ENCODE measurements around the gene DNAH12. TPM values are rescaled to one million over a fixed set of nuclear protein-coding genes. Genes with fewer than 3 reads are reported as not detected.

The DNAH12 gene, protein sequence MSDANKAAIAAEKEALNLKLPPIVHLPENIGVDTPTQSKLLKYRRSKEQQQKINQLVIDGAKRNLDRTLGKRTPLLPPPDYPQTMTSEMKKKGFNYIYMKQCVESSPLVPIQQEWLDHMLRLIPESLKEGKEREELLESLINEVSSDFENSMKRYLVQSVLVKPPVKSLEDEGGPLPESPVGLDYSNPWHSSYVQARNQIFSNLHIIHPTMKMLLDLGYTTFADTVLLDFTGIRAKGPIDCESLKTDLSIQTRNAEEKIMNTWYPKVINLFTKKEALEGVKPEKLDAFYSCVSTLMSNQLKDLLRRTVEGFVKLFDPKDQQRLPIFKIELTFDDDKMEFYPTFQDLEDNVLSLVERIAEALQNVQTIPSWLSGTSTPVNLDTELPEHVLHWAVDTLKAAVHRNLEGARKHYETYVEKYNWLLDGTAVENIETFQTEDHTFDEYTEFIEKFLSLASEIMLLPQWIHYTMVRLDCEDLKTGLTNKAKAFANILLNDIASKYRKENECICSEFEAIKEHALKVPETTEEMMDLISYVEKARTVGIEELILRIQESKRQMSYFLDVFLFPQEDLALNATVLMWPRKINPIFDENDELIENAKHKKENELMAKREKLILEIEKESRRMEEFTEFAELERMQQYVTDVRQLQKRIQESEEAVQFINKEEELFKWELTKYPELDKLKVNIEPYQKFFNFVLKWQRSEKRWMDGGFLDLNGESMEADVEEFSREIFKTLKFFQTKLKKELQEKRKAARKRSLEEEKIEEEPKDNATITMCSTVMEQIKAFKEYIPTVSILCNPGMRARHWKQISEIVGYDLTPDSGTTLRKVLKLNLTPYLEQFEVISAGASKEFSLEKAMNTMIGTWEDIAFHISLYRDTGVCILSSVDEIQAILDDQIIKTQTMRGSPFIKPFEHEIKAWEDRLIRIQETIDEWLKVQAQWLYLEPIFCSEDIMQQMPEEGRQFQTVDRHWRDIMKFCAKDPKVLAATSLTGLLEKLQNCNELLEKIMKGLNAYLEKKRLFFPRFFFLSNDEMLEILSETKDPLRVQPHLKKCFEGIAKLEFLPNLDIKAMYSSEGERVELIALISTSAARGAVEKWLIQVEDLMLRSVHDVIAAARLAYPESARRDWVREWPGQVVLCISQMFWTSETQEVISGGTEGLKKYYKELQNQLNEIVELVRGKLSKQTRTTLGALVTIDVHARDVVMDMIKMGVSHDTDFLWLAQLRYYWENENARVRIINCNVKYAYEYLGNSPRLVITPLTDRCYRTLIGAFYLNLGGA (N-terminal part only)
- 0.80 TPM for total RNA-seq

- ATAC-seq: no peak
- intact Hi-C loops (cut with DNase I): no loop called here
- no peak for DNase-seq (ENCODE audit: low spot score)
These were observed at the start of gene DNAH12 for GRCh38 chr3:57544181-57545125. Gene DNAH12 (minus strand): TSS chr3:57544344. CDS start chr3:57542870, 1,474 bp downstream.

GRCh38 chr3:57592306-57592705 is 48.2 kb upstream of the DNAH12 start:
- DNase-seq (ENCODE audit: low spot score) (no peak), ATAC-seq (no peak)
- intact Hi-C loops (cut with DNase I): no loop called here

DNA sequence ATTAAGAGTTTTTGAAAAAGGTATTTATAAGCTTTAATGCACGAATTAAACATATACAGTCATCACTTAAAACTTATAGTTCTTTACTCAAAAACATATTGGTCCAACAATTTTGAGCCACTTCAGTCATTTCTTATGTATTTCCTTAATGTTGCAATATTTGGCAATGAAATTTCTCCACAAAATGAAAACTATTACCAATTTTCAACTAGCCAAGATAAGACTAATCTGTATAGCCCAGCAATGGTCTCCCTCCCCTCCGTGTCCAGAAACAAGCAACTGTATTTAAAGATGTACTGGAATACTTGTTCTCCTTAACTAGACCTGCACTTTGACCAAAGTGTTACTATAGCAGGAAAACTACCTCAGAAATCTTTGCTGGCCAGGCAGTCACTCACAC is 43.8 kb upstream of the DNAH12 start:
- ATAC-seq (no peak), DNase-seq (ENCODE audit: low spot score) (no peak)
- intact Hi-C loops (cut with DNase I): no loop called here

- ATAC-seq (no peak), DNase-seq (ENCODE audit: low spot score) (no peak)
- intact Hi-C loops (cut with DNase I): no loop called here
These were observed 42.6 kb upstream of the DNAH12 start for GRCh38 chr3:57586778-57587177.

DNA sequence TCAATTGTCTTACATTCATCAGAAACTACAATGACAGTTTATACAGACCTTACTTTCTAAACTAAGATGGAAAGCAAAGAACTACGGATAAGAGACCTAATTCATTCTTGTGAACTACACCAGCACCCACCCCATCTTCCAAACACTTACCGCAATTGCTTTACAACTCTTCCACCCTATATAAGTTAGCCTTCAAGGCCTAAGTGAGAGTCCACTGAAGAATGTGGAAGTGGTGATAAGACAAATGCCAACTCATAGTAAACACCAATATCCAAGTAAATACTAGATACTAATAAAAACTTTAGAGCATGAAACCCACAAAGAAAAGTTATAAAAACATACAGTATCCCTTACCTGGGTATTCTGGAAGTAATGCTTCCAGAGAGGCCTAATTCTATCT is 39.4 kb upstream of the DNAH12 start:
- intact Hi-C loops (cut with DNase I): no loop called here
- no peak for DNase-seq (ENCODE audit: low spot score)

DNA sequence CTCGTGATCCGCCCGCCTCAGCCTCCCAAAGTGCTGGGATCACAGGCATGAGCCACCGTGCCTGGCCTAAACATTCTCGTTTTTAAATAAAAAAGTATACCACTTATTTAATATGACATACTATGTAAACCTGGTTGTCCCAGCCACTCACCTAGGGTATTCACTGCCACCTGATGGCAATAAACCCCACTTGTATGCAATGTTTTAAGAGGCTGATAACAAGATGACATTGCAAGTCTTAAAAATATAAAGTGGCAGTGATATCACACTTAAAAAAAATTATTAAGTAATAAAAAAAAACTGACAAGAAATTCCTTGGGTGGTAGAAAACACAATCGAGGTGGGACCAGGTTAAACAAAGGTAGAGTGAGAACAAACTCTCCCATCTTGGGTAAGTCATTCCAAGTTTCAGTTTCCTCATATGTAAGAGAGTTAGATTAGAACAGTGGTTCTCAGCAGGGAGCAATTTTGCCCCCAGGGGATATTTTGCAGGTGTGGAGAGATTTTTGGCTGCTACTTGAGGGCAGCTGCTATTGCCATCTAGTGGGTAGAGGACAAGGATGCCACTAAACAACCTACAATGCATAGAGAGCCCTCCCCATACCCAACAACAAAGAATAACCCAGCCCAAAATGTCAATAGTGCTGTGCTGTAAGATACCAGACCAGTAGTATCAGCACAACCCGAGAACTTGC is 38.5 kb upstream of the DNAH12 start:
- no peak for ATAC-seq

More for the DNA sequence above, 39.4 kb upstream of the DNAH12 start:
- ATAC-seq: no peak

DNA sequence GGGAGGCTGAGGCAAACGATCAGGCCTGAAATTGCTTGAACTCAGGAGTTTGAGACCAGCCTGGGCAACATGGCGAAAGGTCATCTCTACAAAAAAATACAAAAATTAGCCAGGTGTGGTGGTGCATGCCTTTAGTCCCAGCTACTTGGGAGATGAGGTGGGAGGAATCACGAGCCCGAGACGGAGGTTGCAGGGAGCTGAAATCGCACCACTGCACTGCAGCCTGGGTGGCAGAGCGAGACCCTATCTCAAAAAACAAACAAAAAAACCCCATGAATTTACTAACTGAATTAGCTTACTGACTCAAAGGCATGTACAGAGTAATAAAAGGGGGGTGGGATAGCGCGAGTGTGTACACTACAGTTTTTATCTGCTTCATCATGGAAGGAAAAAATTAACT is 33.7 kb upstream of the DNAH12 start:
- ATAC-seq (no peak), DNase-seq (ENCODE audit: low spot score) (no peak)
- intact Hi-C loops (cut with DNase I): no loop called here

More for the DNA sequence above, 38.5 kb upstream of the DNAH12 start:
- intact Hi-C loops (cut with DNase I): no loop called here
- DNase-seq (ENCODE audit: low spot score): no peak

DNA sequence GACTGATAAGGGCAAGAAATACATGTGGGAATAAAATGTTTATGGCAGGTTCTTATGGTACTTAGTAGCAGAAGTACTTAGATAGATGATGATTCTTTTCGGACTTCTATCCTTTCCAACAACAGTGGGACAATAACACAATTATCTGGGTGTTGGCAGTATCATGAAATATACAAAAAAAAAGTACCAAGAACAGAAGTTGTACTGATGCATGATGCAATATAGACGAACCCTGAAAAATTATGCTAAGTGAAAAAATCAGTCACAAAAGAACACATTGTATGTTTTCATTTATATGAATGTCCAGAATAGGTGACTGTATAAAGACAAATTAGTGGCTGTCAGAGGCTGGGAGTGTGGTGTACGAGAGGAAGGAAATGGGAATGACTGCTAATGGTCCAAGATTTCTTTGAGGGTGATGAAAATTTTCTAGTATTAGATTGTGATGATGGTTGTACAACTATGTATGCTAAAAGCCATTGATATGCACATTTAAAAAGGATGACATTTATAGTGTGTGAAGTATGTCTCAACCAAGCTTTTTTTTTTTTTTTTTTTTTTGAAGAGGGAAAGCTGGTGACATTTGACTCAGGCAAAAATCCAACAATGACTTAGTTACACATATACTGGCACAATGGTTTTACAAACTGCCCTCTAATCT is 32.0 kb upstream of the DNAH12 start:
- ATAC-seq: no peak
- intact Hi-C loops (cut with DNase I): no loop called here
- DNase-seq (ENCODE audit: low spot score): no peak

DNA sequence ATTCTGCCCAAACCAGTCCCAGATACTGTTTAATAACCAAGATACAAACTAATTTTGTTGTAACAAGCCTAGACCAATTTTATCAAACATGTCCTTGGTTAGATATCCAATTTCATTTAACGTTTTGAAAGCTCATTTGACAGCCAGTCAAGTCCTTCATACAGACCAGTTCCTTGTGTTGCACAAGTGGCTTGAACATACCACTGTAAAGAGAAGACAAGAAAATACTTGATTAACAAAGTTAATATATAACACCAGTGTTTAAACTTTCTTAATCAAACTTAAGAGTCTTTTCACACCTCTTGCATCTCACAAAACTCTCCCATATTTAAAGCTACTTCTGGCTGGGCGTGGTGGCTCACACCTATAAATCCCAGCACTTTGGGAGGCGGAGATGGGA is 28.0 kb upstream of the DNAH12 start:
- DNase-seq (ENCODE audit: low spot score): no peak
- intact Hi-C loops (cut with DNase I): no loop called here
- no peak for ATAC-seq

DNA sequence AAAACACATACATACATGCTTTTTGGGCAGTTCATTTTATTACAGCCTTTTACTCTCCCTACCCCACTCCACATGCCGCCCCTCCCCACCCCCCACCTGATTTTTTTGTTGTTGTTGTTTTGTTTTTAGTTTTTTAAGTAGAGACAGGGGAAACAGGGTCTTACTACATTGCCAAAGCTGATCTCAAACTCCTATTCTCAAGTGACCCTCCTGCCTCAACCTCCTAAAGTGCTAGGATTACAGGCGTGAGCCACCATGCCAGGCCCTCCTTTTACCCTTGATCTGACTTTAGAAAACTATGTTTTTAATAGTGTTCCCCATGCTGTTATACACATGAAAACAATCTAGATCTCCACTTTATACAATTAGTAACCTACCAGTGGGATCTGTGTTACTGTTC is 26.7 kb upstream of the DNAH12 start:
- ATAC-seq (no peak), DNase-seq (ENCODE audit: low spot score) (no peak)
- intact Hi-C loops (cut with DNase I): no loop called here

DNA sequence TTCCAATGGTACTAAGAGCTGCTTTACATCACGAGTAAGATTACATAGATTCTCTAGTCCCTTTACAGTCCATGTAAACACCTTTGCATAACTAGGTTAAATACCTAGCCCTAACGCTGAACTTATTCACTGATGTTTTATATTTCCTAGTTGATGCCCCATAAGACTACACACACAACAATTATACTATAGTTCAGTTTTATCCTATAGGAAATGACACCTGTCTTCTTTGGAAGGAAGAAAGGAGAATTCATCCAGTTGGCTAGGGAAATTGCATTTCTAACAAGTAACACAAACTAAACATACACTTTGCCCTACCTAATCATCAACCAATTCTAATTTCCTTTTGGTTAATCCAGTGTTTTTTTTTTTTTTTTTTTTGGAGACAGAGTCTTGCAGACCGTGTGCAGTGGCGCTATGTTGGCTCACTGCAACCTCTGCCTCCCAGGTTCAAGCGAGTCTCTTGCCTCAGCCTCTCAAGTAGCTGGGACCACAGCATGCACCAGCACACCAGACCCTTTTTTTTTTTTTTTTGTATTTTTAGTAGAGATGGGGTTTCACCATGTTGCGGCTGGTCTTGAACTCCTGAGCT is 25.8 kb upstream of the DNAH12 start:
- ATAC-seq (no peak), DNase-seq (ENCODE audit: low spot score) (no peak)
- intact Hi-C loops (cut with DNase I): no loop called here

DNA sequence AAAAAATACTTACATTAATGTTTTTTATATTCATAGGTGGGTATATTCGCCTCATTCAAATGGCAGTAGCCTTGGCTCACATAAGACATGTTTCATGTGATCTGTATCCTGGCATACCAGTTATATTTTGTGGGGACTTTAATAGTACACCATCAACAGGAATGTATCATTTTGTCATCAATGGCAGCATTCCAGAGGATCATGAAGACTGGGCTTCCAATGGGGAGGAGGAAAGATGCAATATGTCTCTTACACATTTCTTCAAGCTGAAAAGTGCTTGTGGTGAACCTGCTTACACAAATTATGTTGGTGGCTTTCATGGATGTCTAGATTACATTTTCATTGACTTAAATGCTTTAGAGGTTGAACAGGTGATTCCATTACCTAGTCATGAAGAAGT is 15.4 kb upstream of the DNAH12 start:
- ATAC-seq (no peak), DNase-seq (ENCODE audit: low spot score) (no peak)
- intact Hi-C loops (cut with DNase I): no loop called here

- no peak for DNase-seq (ENCODE audit: low spot score)
- intact Hi-C loops (cut with DNase I): no loop called here
- ATAC-seq: no peak
These were observed 13.0 kb upstream of the DNAH12 start for GRCh38 chr3:57557085-57557537.

DNA sequence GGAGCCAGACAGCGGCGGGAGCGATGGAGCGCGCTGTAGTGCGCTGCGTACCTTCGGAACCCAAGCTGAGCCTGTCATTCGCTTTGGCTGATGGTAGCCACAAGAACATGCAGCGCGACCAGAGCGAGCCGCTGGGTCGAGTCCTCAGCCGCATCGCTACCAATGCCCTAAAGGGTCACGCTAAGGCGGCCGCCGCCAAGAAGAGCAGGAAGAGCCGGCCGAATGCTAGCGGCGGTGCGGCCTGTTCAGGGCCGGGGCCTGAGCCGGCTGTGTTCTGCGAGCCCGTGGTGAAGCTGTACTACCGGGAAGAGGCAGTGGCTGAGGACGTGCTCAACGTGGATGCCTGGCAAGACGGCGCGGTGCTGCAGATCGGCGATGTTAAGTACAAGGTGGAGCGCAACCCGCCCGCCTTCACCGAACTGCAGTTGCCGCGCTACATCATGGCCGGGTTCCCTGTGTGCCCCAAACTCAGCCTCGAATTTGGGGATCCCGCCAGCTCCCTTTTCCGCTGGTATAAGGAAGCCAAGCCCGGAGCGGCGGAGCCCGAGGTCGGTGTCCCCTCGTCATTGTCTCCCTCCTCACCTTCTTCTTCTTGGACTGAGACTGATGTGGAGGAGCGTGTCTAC is 12.4 kb upstream of the DNAH12 start:
- intact Hi-C loops (cut with DNase I): no loop called here
- no peak for DNase-seq (ENCODE audit: low spot score)
- peak; percentile 63 for ATAC-seq

DNA sequence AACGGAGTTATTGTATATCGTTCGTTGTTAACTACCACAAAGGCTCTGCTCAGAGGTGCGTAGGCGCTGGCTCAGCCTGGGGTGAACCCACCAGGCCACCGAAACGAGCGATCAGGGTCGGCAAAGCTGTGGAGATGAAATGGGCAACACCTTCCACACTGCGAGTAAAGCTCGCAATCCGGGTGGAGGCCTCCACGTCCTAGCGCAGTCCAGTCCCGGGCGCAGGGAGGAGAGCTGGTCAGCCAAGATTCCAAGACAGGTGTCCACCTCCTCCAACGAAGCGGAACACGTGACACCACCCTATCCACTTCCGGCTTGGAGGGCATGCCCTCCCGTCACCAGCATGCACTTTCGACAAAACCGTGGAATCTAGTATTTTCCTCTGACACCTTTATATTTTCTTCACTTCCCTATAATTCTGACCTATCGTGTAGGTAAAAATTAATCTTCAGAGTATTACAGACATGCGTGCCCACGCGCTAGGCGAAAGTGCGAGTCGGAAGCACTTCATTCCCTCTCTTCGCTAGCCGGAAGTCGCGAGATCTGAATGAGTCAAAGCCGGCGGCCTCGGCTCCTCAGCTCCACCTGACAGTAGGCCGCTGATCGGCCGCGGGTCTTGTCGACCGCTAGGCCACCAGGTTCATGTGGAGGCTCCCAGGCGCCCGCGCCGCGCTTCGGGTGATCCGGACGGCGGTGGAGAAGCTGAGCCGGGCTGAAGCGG is 11.8 kb upstream of the DNAH12 start, which contains the start of gene PDE12:
Gene PDE12 (plus strand): TSS at position 537 of the 721 bp plus-strand sequence. CDS start 106 bp downstream, at position 643.
- DNase-seq (ENCODE audit: low spot score) (peak; percentile 90), ATAC-seq (peak; percentile 97)
- intact Hi-C loops (cut with DNase I): no loop called here

- intact Hi-C loops (cut with DNase I): no loop called here
- peak; percentile 1 for ATAC-seq
- DNase-seq (ENCODE audit: low spot score): no peak
These were observed 11.2 kb upstream of the DNAH12 start for GRCh38 chr3:57555306-57555705.
